NCI-H748 (cell line): ENCODE data around the gene DPY30.

Experiments used
- DNase-seq: peaks from one replicate; lab custom pipeline; 2025; ENCODE audit not compliant: unreplicated experiment; lab: John Stamatoyannopoulos, UW

The DPY30 gene

GRCh38 chr2:32010280-32010669 lies 29.3 kb downstream of the DPY30 start:
- DNase-seq: peak; percentile 22

- peak; percentile 34 for DNase-seq
Measured at GRCh38 chr2:32009516-32010256, 29.9 kb downstream of the DPY30 start.

- DNase-seq: peak; percentile 49
Measured at GRCh38 chr2:32008805-32009515, 30.6 kb downstream of the DPY30 start.

DNA sequence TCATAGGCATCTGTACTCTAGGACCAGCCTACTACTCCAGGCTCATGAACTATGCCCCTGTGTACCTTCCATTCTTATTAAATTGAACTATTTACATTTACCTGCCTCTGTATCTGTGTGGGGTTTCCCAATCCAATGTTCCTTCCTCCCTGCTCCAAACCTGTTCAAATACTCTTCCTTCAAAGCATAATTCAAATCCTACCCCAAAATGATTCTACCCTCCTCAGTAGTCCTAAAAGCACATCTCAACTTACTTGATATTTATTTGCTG lies 32.5 kb downstream of the DPY30 start:
- DNase-seq: no peak

DNA sequence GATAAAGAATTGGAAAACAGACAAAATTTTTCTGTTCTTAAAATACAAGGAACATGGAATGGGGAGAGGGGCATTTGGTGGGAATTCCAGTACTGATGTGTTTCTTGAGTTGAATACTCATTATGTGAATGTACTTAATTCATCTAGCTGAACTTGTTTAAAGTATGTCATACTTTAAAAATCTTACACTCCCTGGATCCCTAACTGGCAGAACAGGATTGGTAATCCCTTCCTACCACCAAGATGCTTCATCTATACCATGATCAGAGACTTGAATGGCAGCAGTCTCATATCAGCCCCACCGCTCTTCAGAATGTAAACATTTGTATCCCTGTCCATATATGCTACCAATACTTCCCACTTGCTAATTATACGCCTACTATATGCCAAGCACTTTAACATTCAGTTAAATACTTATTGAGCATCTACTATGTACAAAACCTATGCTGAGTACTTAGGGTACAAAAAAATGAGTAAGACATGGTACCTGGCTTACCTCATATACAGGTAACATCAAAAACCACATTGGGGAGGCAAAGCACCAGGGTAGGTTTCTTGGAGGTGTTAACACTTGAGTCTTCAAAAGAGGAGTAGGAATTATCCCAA lies 34.1 kb downstream of the DPY30 start:
- no peak for DNase-seq

DNA sequence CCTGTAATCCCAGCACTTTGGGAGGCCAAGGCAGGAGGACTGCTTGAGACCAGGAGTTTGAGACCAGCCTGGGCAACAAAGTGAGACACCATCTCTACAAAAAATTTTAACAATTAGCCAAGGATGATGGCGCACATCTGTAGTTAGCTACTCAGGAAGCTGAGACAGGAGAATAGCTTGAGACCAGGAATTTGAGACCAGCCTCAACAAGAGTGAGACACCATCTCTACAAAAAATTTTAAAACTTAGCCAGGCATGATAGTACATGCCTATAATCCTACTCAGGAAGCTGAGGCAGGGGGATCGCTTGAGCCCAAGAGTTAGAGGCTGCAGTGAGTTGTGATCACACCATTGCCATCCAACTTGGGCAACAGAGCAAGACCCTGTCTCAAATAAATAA lies 35.8 kb downstream of the DPY30 start:
- no peak for DNase-seq

DNA sequence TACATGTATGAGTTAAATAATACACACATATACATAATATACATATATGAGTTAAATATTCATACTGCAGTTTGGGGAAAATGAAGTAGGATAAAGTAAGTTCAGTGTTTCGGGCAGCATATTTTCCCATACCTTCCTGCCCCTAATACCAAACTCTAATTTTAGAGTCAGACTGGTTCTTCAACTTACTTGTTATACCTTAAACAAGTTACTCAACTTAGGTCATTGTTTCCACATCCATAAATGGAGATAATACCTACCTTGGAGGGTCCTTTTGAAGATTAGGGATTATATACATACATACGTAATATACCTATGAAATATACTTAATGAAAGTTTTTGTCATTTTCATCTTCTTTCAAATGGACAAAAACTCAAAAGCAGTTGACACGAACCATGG lies 37.2 kb downstream of the DPY30 start:
- DNase-seq: no peak

- no peak for DNase-seq
Measured at GRCh38 chr2:31999438-31999837, 40.2 kb downstream of the DPY30 start.

DNA sequence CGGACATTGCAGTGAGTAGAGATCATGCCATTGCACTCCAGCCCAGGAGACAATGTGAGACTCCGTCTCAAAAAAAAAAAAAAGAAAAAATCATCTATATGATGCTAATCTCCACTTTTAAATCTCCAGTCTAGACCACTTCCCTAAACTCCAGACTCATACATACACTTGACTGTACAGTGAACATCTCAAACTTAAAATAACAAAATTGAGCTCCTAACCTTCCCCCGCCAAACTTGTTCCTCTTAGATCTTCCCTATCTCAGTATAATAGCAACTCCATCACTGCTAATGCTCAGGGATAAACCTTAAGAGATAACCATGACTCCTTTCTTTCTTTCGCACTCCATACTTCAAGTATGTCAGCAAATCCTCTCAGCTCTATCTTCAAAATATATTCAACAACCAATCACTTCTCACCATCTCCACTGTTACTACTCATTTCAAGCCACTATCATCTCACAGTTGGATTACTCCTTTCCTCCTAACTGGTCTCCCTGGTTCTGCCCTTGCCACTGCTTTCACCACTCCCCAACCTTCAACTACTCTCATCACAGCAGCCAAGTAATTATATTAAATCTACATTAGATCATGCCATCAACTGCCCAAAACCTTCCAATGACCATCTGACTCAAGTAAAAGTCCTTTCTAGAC lies 40.7 kb downstream of the DPY30 start:
- no peak for DNase-seq

DNA sequence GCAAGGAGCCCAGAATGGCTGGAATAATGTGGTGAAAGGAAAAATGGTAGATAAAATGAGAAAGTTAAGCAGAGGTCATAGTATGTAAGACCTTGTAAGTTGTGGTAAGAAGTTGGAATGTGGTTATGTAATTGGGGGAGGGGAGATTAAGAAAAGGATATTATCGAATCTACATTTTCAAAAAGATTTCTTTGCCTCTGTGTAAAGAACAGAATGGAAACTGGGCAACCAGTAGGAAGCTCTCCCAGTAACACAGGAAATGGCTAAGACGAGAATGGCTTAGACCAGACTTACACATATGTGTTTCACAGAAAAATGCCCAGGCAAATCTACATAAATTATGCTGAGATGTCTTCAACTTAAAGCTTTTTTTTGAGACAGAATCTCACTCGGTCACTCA lies 42.0 kb downstream of the DPY30 start:
- no peak for DNase-seq

- DNase-seq: no peak
Measured at GRCh38 chr2:31996571-31997150, 42.9 kb downstream of the DPY30 start.

GRCh38 chr2:31992934-31993333 lies 46.7 kb downstream of the DPY30 start:
- DNase-seq: no peak

DNA sequence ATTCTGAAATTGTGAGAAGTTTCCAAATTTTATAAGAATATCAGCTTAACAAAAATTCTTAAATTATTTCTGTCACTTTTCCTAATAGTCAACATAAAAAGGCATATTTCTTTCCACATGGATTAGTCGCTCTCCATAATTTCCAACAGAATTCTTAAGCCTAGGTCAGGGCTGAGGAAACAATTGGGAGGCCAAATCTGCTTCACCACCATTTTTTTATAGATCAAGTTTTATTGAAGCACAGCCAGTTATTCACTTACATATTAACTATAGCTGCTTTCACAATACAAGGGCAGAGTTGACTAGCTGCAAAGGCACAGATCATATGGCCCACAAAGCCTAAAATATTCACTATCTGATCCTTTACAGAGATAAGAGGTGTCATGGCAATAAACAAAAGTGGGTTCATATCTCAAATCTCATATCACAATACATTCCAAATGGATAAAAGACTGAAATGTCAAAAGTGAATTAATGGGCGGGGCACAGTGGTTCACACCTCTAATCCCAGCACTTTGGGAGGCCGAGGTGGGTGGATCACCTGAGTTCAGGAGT lies 47.5 kb downstream of the DPY30 start:
- no peak for DNase-seq

- DNase-seq: no peak
Measured at GRCh38 chr2:31989946-31990345, 49.7 kb downstream of the DPY30 start.

GRCh38 chr2:31987454-31988220 lies 52.0 kb downstream of the DPY30 start:
- DNase-seq: no peak

DNA sequence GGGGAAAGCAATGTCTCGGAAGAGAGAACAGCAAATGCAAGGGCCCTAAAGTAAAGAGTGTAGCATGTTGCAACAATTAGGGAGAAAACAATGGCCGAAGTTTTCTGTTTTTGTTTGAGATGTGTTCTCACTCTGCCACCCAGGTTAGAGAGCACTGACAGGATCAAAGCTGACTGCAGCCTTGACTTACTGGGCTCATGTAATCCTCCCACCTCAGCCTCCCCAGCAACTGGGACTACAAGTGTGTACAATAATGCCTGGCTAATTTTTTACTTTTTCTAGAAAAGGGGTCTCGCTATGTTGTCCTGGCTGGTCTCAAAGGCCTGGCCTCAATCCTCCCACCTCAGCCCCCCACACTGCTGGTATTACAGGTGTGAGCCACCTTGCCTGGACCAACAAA lies 52.7 kb downstream of the DPY30 start:
- DNase-seq: no peak

DNA sequence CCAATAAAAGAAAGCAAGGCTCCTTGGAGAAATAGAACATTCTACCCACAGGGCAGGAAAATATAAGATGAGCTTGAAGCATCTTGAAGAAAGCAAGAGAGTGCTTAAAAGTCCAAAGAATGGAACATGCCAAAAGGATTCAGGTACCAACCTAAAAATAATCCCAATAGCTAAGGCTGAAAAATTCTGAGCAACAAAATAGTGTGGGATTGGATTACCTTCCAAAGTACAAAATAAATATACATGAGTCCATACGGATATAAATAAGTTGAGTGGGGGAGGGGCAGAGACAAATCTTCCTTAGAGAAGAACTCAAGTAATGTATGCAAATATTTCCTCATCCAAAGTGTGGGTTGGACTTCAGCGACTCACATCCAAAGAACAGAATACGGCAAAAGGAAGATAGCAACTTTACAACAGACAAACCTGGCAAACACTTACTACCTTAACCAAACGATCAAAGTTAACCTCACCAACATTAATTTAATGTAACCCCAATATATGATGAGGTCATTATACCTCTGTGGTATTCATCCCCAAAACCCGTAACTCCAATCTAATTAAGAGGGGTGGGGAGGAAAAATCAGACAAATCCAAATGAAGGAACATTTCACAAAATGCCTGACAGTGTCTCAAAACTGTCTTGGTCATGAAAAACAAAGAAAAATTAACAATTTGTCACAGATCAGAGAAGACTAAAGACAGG lies 55.7 kb downstream of the DPY30 start:
- DNase-seq: no peak

- DNase-seq: no peak
Measured at GRCh38 chr2:31980674-31981356, 58.8 kb downstream of the DPY30 start.

- no peak for DNase-seq
Measured at GRCh38 chr2:31979956-31980355, 59.6 kb downstream of the DPY30 start.
